K562 (cell line): ENCODE measurements around the gene SON. TPM values are rescaled to one million over a fixed set of nuclear protein-coding genes. Genes with fewer than 3 reads are reported as not detected.

Experiments used
- CBFA2T3 ChIP-seq: fragments of 450-650 bp; IDR thresholded peaks from 2 replicates; pipeline ENCODE4 v1.6.1; 2017
- GMEB1 ChIP-seq: fragments of 250-450 bp; sonication (Bioruptor Pico); IDR thresholded peaks from 2 replicates; pipeline ENCODE4 v1.4.0; 2020; ENCODE audit warnings: mild to moderate bottlenecking
- MLLT1 ChIP-seq, 2 experiments: fragments of 450-650 bp; IDR thresholded peaks; 2 replicates each; pipeline ENCODE4 v1.6.1; 2016
- MYBL2 ChIP-seq, 2 experiments: fragments of 450-650 bp in 1 of 2; sonication (generic) in 1 of 2; formaldehyde crosslinking in 1 of 2; IDR thresholded peaks; 2 replicates each; pipeline versions ENCODE4 v1.6.1 to v1.8.1; 2017 to 2022; ENCODE audit warnings: borderline replicate concordance in 1 of 2, inconsistent platforms in 1 of 2, low read depth in 1 of 2, mild to moderate bottlenecking in 1 of 2, missing genetic modification reagents in 1 of 2, moderate library complexity in 1 of 2
- MYNN ChIP-seq, 2 experiments: sonication (generic); formaldehyde crosslinking in 1 of 2; IDR thresholded peaks; 2 replicates each; pipeline versions ENCODE4 v1.5.0 to v1.6.1; 2016 to 2020; ENCODE audit warnings: antibody characterized with exemption in 1 of 2, missing genetic modification reagents in 1 of 2
- NFATC3 ChIP-seq: fragments of 450-650 bp; IDR thresholded peaks from 2 replicates; pipeline ENCODE4 v1.6.1; 2017; ENCODE audit warnings: mild to moderate bottlenecking
- NKRF ChIP-seq: fragments of 450-650 bp; IDR thresholded peaks from 2 replicates; pipeline ENCODE4 v1.6.1; 2016; ENCODE audit warnings: borderline replicate concordance
- OTX1 ChIP-seq: fragments of 450-650 bp; formaldehyde crosslinking; IDR thresholded peaks from 2 replicates; pipeline ENCODE4 v1.4.0; 2022; ENCODE audit warnings: mild to moderate bottlenecking
- PHF21A ChIP-seq: fragments of 450-650 bp; IDR thresholded peaks from 2 replicates; pipeline ENCODE4 v1.6.1; 2017; ENCODE audit warnings: low read depth, borderline replicate concordance
- PML ChIP-seq: IDR thresholded peaks from 2 replicates; pipeline ENCODE4 v1.6.1; 2012; ENCODE audit warnings: low read length, inconsistent platforms
- POLR3G ChIP-seq: IDR thresholded peaks from 2 replicates; pipeline ENCODE4 v1.6.1; 2011; ENCODE audit not compliant: insufficient read length, insufficient replicate concordance; ENCODE audit errors: extremely low read depth
- PRPF4 ChIP-seq: fragments of 200-400 bp; formaldehyde crosslinking; IDR thresholded peaks from one replicate; pipeline ENCODE4 v1.6.1; 2017; ENCODE audit warnings: low read length, low read depth, mild to moderate bottlenecking; ENCODE audit not compliant: insufficient read depth, poor library complexity, severe bottlenecking
- RHOXF2B ChIP-seq: fragments of 250-450 bp; sonication (Bioruptor Pico); conservative IDR thresholded peaks from 2 replicates; pipeline ENCODE4 v1.5.1; 2021
- ZBTB33 ChIP-seq: sonication (generic); formaldehyde crosslinking; IDR thresholded peaks from 2 replicates; pipeline ENCODE4 v1.8.1; 2023; ENCODE audit warnings: mild to moderate bottlenecking, missing genetic modification reagents
- ZNF146 ChIP-seq: IDR thresholded peaks from one replicate; pipeline ENCODE4 v1.6.1; 2018; ENCODE audit warnings: missing compliant biosample characterization; ENCODE audit not compliant: unreplicated experiment
- ZNF668 ChIP-seq: fragments of 250-450 bp; sonication (Bioruptor Pico); IDR thresholded peaks from 2 replicates; pipeline ENCODE4 v1.8.0; 2022; ENCODE audit warnings: mild to moderate bottlenecking, inconsistent platforms
- ZNF76 ChIP-seq: fragments of 250-450 bp; sonication (Bioruptor Pico); IDR thresholded peaks from 2 replicates; pipeline ENCODE4 v1.4.0; 2020; ENCODE audit warnings: mild to moderate bottlenecking, moderate library complexity, borderline replicate concordance
- ZSCAN29 ChIP-seq: fragments of 450-650 bp; IDR thresholded peaks from 2 replicates; pipeline ENCODE4 v1.6.1; 2017
- polyA plus RNA-seq, 8 experiments: library from polyadenylated mRNA; depleted of rRNA in 4 of 8; stranded (reverse) in 5 of 8; unstranded in 3 of 8; fragments of >200 nt; fragmentation: Nextera tagmentation in 2 of 8; fragmentation: Illumina TruSeq in 1 of 8; extraction: Ambion mirVana in 2 of 8; extraction: Trizol in 1 of 8; gene quantifications; 2 replicates each; pipeline versions ENCODE4 v1.2.1 to v1.2.3, GENCODE V29; 2011 to 2014; ENCODE audit warnings: inconsistent platforms in 1 of 8, missing spikeins in 1 of 8
- total RNA-seq, 7 experiments: library from RNA; depleted of rRNA in 6 of 7; stranded (reverse); fragments of >200 nt in 6 of 7; fragmentation: Illumina TruSeq in 2 of 7; extraction: Trizol in 2 of 7; gene quantifications; 2 replicates each; pipeline versions ENCODE4 v1.2.1 to v1.2.3, GENCODE V29; 2011 to 2021; ENCODE audit warnings: low replicate concordance in 1 of 7

The SON gene
- total and polyA plus RNA-seq, 9 of the 15 experiments (the other 6 are each of a cell fraction or from before 2014, with no cell fraction given), result 105 to 742 (median 187) TPM

DNA sequence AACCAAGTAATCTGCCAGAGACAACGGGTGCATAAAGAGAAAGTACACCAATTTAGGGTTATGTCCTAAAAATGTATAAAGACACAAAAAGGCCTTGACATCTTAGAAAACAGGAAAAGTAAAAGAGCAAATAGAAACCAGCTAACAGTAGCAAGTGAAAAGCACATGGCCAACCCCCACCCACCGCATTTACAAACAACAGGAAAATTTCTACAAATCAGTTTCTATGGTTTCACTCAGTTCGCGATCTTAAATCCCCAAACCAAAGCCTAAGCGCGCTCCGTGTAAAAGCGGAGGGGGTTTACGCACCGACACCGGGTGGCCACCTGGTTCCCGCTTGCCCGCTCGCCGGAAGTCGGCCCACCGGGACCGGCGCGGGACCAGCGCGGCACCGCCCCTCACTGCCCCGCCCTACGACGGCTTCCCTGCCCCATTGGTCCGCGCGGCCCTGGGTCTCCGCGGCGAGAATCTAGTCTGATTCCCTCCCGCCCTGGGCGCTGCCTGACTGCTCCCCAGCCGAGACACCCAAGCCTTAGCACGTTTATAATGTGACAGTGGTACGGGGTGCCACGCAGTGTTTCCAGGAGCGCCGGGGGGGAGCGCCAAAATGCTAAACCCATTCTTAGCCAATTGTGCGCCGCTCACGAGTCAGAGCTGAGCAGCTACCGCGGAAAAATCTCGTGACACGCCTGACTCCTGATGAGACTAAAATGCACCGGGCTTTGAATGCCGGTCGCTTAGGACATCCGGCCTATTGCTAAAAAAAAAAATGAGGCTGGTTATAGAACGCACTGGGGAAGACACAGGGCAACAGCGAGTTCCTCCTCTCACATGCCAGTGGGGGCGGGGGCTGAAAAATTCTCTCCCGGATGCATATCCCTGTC is 840 bp upstream of the SON start, which contains the start of gene GART (continued):
- TF ChIP-seq NKRF (peak; percentile 97), MYNN (IDR thresholded peaks at IDR 0.05) (no peak), MYNN (CRISPR knock-in tag; IDR thresholded peaks at IDR 0.05) (no peak), PRPF4 (peak; percentile 85), ZBTB33 (CRISPR knock-in tag) (0 out of 2 replicates have a peak, but pooled peaks have one; percentile 7), ZNF668 (CRISPR knock-in tag) (peak; percentile 42; the same call in 1 of the 2 replicates), MLLT1 (IDR thresholded peaks at IDR 0.05) (0 out of 4 replicates have a peak, but pooled peaks have one; percentile 5 to 12), OTX1 (CRISPR knock-in tag) (no peak), ZSCAN29 (no peak), PHF21A (no peak), POLR3G (no peak), NFATC3 (no peak), ZNF146 (no peak), PML (peak; percentile 71; the same call in 1 of the 2 replicates), ZNF76 (CRISPR knock-in tag) (0 out of 2 replicates have a peak, but pooled peaks have one; percentile 11), MYBL2 (IDR thresholded peaks at IDR 0.05; ENCODE audit: low read depth) (0 out of 2 replicates have a peak, but pooled peaks have one; percentile 14), MYBL2 (CRISPR knock-in tag; IDR thresholded peaks at IDR 0.05; ENCODE audit: borderline replicate concordance) (no peak), GMEB1 (CRISPR knock-in tag) (0 out of 2 replicates have a peak, but pooled peaks have one; percentile 42), CBFA2T3 (peak; percentile 16; the same call in 1 of the 2 replicates), RHOXF2B (CRISPR knock-in tag) (no peak)
